Activated CD8-positive, alpha-beta memory T cell treated with anti-CD3 and anti-CD28 coated beads for 24 hours (primary cell): ENCODE data around the gene LTBP1.
"Not testable (repeated sequence)": the region's sequence is repeated elsewhere in the genome, so short reads cannot be mapped to it uniquely, and the experiment has no call there.

Experiments used
- DNase-seq: peaks from one replicate; pipeline ENCODE4 v3.0.0-alpha.2; 2020

Gene LTBP1

GRCh38 chr2:32962690-32963089, 15.9 kb downstream of the LTBP1 start:
- no peak for DNase-seq

DNA sequence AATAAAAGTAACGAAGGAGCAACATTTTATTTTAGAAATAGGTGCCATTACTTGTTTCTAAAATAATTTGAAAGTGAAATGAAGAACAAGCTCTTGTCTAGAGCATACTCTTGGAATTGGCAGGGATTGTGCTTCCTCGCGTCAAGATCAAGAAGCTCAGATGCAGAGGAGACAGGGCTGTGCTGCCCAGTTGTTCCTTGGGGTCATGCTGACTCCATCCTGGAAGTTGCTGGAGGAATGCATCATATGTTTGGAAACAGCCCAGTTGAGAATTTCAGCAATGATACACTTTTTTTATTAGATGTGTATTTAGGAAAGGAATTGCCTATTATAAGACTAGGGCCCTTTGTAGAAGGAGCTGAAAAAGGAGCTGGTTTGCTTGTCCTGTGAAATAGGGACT, 17.2 kb downstream of the LTBP1 start:
- no peak for DNase-seq

GRCh38 chr2:32965523-32966171, 18.9 kb downstream of the LTBP1 start:
- DNase-seq, result no peak

GRCh38 chr2:32969444-32970162, 22.9 kb downstream of the LTBP1 start:
- no peak for DNase-seq

DNA sequence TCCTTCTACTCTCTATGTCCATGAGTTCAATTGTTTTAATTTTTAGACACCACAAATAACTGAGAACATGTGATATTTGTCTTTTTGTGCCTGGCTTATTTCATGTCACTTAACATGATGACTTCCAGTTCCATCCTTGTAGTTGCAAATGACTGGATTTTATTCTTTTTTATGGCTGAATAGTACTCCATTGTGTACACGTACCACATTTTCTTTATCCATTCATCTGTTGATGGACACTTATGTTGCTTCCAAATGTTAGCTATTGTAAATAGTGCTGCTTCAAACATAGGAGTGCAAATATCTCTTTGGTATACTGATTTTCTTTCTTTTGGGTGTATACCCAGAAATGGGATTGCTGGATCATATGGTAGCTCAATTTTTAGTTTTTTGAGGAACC, 27.0 kb downstream of the LTBP1 start:
- not testable (repeated sequence) for DNase-seq

- no peak for DNase-seq
Observed at GRCh38 chr2:32976409-32977063, 29.8 kb downstream of the LTBP1 start.

GRCh38 chr2:32977228-32977758, 30.5 kb downstream of the LTBP1 start:
- no peak for DNase-seq

DNA sequence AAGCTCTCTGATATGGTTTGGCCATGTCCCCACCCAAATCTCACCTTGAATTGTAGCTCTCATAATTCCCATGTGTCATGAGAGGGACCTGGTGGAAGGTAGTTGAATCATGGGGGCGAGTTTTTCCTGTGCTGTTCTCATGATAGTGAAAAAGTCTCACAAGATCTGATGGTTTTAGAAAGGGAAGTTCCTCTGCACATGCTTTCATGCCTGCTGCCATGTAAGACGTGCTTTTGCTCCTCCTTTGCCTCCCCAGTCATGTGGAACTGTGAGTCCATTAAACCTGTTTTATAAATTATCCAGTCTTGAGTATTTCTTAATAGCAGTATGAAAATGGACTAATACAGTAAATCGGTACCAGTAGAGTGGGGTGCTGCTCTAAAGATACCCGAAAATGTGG, 34.9 kb downstream of the LTBP1 start:
- DNase-seq, result no peak

DNA sequence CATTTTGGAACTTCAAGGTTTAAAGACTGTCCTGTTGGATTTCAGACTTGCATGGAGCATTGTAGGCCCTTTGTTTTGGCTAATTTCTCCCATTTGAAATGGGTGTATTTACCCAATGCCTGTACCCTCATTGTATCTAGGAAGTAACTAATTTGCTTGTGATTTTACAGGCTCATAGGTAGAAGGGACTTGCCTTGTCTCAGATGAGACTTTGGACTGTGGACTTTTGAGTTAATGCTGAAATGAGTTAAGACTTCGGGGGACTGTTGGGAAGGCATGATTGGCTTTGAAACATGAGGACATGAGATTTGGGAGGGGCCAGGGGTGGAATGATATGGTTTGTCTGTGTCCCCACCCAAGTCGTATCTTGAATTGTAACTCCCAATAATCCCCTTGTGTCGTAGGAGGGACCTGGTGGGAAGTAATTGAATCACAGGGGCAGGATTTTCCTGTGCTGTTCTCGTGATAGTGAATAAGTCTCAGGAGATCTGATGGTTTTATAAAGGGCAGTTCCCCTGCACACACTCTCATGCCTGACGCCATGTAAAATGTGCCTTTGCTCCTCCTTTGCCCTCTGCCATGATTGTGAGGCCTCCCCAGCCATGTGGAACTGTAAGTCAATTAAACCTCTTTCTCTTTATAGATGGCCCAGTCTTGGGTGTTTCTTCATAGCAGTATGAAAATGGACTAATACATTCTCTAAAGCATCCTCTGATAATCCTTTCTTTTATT, 36.6 kb downstream of the LTBP1 start:
- not testable (repeated sequence) for DNase-seq

GRCh38 chr2:32986480-32986879, 39.7 kb downstream of the LTBP1 start:
- DNase-seq, result no peak

DNA sequence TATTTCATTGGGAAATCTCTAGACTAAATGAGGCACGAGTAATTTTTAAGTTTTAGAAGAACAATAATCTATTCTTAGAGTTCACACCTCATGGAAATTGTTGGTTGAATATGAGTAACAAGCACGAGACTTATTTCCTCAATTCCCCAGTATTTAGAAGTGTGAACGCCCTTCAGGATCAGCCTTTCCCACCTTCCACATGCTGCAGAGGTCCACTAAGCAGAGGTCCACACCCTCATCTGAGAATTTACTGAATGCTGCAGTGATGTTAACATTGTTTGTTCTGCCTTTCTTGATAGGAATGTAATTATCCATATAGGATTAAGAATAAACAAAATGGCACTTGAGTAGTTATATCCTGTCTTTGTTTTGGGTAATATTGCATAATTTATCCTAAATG, 41.8 kb downstream of the LTBP1 start:
- no peak for DNase-seq

- no peak for DNase-seq
Observed at GRCh38 chr2:32990556-32990955, 43.8 kb downstream of the LTBP1 start.

DNA sequence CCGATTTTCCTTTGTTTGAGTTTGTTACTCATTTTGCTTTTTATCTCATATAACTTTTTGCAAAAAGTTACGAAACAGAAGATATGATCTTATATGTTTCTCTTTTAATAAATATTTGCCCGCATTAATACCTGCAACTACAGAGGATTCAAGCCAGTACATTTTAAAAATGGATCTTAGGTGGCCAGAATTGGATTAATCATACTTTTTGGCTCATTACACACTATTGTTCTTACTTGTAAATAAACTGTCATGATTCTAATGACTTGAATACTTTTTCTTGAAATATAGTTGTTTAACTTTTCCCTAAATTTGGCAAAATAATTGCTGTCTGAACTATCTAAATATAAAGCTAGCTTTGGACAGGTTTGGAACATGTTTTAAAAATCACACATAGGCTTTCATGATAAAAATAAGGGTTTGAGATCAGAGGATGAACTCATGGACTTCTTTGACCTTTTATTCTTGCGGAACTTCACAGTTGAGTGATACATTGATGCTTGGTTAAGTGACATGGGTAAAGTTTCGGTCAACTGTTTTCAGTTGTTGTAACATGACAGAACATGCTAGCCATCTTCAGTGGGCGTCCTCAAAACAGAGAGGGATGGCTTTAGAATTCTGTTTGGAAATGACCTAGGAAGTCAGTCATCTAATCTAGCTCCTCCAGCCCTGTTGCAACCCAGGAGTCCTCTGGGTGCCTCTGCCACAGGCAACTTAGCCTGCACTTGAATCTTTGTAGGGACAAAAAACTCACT, 44.5 kb downstream of the LTBP1 start:
- no peak for DNase-seq

- DNase-seq, result no peak
Observed at GRCh38 chr2:32993005-32993539, 46.3 kb downstream of the LTBP1 start.

DNA sequence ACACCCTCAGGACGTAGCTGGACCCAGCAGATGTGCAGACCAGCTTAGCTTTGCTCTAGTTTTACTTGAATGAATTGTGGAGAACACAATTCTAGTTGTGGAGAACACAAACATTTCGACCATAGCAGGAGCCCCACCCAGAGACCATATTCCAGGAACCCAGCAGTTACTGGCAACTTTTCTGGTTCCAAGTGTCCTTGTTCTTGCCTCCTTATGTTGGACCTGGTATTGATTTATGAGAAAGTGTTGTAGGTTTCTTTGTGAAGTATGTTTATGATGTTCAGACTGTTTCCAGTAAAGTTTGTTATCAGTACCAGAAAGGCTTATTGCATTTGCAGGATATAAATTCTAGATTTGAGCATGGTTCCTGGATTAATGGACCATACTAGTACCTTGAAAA, 51.0 kb downstream of the LTBP1 start:
- no peak for DNase-seq

- DNase-seq, result no peak
Observed at GRCh38 chr2:33000986-33001385, 54.2 kb downstream of the LTBP1 start.

DNA sequence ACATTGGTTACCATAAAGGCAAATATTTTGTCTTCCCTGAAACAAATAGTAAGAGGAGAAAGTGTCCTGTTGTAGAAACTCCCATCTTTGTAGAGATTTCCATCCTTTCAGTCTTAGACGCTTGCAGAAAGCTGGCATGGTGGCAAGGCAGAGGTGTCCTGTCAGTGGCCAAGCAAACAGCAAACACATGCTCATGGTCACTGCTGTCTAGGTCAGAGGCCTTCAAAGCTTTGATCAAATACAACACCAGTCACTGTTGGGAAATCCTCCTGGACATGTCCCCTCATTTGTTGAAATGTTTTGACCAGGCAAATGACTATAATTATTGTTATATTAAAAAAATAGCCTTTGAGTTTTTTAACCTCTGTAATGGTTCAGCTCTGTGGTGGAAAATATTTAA, 55.1 kb downstream of the LTBP1 start:
- no peak for DNase-seq

GRCh38 chr2:33002863-33003262, 56.1 kb downstream of the LTBP1 start:
- DNase-seq, result no peak

DNA sequence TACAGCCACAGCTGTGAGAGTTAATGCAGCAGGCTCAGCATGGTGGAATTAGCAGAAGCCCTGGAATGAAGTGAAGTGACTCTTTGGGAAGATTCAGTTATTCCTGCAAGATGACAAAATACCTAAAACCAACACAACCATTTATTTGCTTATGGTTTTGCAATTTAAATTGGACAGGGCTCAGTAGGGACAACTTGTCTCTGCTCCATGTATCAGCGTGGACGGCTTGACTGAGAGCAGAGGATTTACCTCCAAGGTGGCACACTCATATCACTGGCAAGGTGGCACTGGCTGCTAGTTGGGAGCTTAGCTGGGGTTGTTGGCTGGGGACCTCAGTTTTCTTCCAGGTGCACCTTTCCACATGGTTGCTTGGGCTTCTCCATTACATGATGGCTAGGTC, 58.3 kb downstream of the LTBP1 start:
- no peak for DNase-seq

- no peak for DNase-seq
Observed at GRCh38 chr2:33008716-33009115, 62.0 kb downstream of the LTBP1 start.

- DNase-seq, result no peak
Observed at GRCh38 chr2:33009249-33009648, 62.5 kb downstream of the LTBP1 start.

- DNase-seq, result no peak
Observed at GRCh38 chr2:33011373-33011772, 64.6 kb downstream of the LTBP1 start.
